GM12801 (cell line): ENCODE measurements around the gene RHEB.

ENCODE experiments used
- CTCF ChIP-seq: IDR thresholded peaks from one replicate; pipeline ENCODE4 v1.5.1; 2011; ENCODE audit warnings: control low read depth; ENCODE audit not compliant: insufficient read length; ENCODE audit errors: extremely low read depth

The RHEB gene

GRCh38 chr7:151519765-151520418, at the start of gene RHEB:
RHEB (minus strand) TSS chr7:151519895; CDS start chr7:151519511, 384 bp downstream.
- no peak for TF ChIP-seq CTCF

GRCh38 chr7:151566897-151567320, 47.2 kb upstream of the RHEB start:
- no peak for TF ChIP-seq CTCF

- TF ChIP-seq CTCF: no peak
Measured at GRCh38 chr7:151565541-151565940, 45.8 kb upstream of the RHEB start.

GRCh38 chr7:151560243-151560642, 40.5 kb upstream of the RHEB start:
- TF ChIP-seq CTCF: no peak

GRCh38 chr7:151559557-151560183, 40.0 kb upstream of the RHEB start:
- TF ChIP-seq CTCF: no peak

GRCh38 chr7:151558575-151558974, 38.9 kb upstream of the RHEB start:
- TF ChIP-seq CTCF: no peak

GRCh38 chr7:151556592-151556991, 36.9 kb upstream of the RHEB start:
- TF ChIP-seq CTCF: no peak
